Measurements from ENCODE around the gene CD83. TPM values are rescaled to one million over a fixed set of nuclear protein-coding genes. Genes with fewer than 3 reads are reported as not detected.

Gene CD83
- total and polyA plus RNA-seq, 12 donors, result 4.0 to 245 (median 8.5) TPM

- peak overlapping the region in 2 of 4 donors; percentile 50 to 63 for H3K4me3 ChIP-seq
- H3K9me3 ChIP-seq (replicated peaks in 1 of 3), result no peaks in the 10 kb centered on the region
- no peak for TF ChIP-seq CTCF (IDR thresholded peaks at IDR 0.05)
- peak overlapping the region in 3 of 5 donors; percentile 44 to 71 (median 46) for H3K27ac ChIP-seq
- DNase-seq, result no peak
- H3K4me1 ChIP-seq (replicated peaks in 1 of 2), result peaks cover 4 to 38% of the 10 kb centered on the region in 2 donors
- WGBS, 4 donors, result 16 to 21% (median 21%) methylated on average over 8 to 10 of the region's 10 CpGs; no CpG with 5 or more reads in 1 of the 4 donors
- intact Hi-C loops (cut with DNase I), result no loop called here
- H3K27me3 ChIP-seq, result no peaks in the 10 kb centered on the region
- H3K36me3 ChIP-seq (replicated peaks in 1 of 2), result no peaks in the 10 kb centered on the region
Measured at GRCh38 chr6:14118091-14118439, 493 bp downstream of the CD83 start.

DNA sequence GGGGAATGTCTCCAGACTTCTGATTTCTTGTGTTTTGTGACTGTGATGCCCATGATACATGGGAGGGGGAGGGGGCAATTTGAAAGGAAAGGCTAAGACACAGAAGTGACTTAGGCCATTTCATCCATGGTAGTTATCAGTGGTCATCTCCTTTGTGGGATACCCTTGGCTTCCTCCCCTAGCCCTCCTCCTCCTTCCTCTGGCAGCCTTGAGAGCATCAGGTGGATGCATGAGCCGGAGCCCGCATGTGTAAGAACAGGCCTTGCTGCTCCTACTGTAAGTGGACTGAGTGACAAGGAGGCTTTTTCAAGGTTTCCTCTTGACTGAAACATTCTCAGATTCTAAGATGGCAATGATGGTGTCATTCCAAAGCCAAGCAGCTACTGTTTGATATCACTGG, 874 bp downstream of the CD83 start:
- peak overlapping the region in 1 of 5 donors; percentile 71 for H3K27ac ChIP-seq
- H3K4me1 ChIP-seq (replicated peaks in 1 of 2), result peaks cover 4 to 38% of the 10 kb centered on the region in 2 donors
- H3K36me3 ChIP-seq (replicated peaks in 1 of 2), result no peaks in the 10 kb centered on the region
- 50 to 89% (median 67%) methylated on average over 2 of the region's 2 CpGs for WGBS, 4 donors
- H3K4me3 ChIP-seq, result peak overlapping the region in 2 of 4 donors; percentile 50 to 63
- no peaks in the 10 kb centered on the region for H3K27me3 ChIP-seq
- no peaks in the 10 kb centered on the region for H3K9me3 ChIP-seq (replicated peaks in 1 of 3)
- DNase-seq, result no peak
- TF ChIP-seq CTCF (IDR thresholded peaks at IDR 0.05), result no peak
- TF ChIP-seq POLR2A (IDR thresholded peaks at IDR 0.05), result no peak
- intact Hi-C loops (cut with DNase I), result no loop called here

GRCh38 chr6:14119784-14120183, 2.2 kb downstream of the CD83 start:
- 26 to 49% (median 32%) methylated on average over 7 of the region's 7 CpGs for WGBS, 4 donors
- H3K27ac ChIP-seq, result no peak overlapping the region
- no peak overlapping the region for H3K4me3 ChIP-seq
- no peaks in the 10 kb centered on the region for H3K9me3 ChIP-seq (replicated peaks in 1 of 3)
- H3K27me3 ChIP-seq, result no peaks in the 10 kb centered on the region
- H3K36me3 ChIP-seq (replicated peaks in 1 of 2), result no peaks in the 10 kb centered on the region
- intact Hi-C loops (cut with DNase I), result no loop called here
- DNase-seq, result peak; percentile 35 to 81 (median 56)
- no peak for TF ChIP-seq CTCF (IDR thresholded peaks at IDR 0.05)
- TF ChIP-seq POLR2A (IDR thresholded peaks at IDR 0.05), result no peak
- H3K4me1 ChIP-seq (replicated peaks in 1 of 2), result peaks cover 4 to 38% of the 10 kb centered on the region in 2 donors

GRCh38 chr6:14120546-14120945, 3.0 kb downstream of the CD83 start:
- H3K27ac ChIP-seq, result no peak overlapping the region
- no peak overlapping the region for H3K4me3 ChIP-seq
- no peak for DNase-seq
- TF ChIP-seq POLR2A (IDR thresholded peaks at IDR 0.05) (no peak), CTCF (IDR thresholded peaks at IDR 0.05) (no peak)
- no peaks in the 10 kb centered on the region for H3K27me3 ChIP-seq
- peaks cover 4 to 38% of the 10 kb centered on the region in 2 donors for H3K4me1 ChIP-seq (replicated peaks in 1 of 2)
- H3K9me3 ChIP-seq (replicated peaks in 1 of 3), result no peaks in the 10 kb centered on the region
- 94 to 98% (median 95%) methylated on average over 1 of the region's 1 CpG for WGBS, 4 donors
- no peaks in the 10 kb centered on the region for H3K36me3 ChIP-seq (replicated peaks in 1 of 2)
- intact Hi-C loops (cut with DNase I), result no loop called here
